ENCODE data around the gene MOB3C. TPM values are rescaled to one million over a fixed set of nuclear protein-coding genes. Genes with fewer than 3 reads are reported as not detected.

Gene MOB3C
- total and polyA plus RNA-seq, 2 of the 4 experiments (the other 2 are of a cell fraction) = 7.3 to 9.0 TPM

- TF ChIP-seq RCOR1 (IDR thresholded peaks at IDR 0.05; ENCODE audit: insufficient replicate concordance, low read length) = no peak
- no peak for TF ChIP-seq FOS (IDR thresholded peaks at IDR 0.05; ENCODE audit: low read depth, low read length)
- no peak for TF ChIP-seq CEBPB (IDR thresholded peaks at IDR 0.05; ENCODE audit: low read depth, low read length)
Observed at GRCh38 chr1:46603858-46604549, 12.6 kb downstream of the MOB3C start, which contains the start of gene MKNK1 (continued).

GRCh38 chr1:46603481-46603857 lies 13.1 kb downstream of the MOB3C start:
- Histone ChIP-seq H3K4me1 (ENCODE audit: control insufficient read depth, insufficient read depth, low read length) (peaks cover 12% of the 10 kb centered on the region), H2AK5ac (ENCODE audit: low read depth, low read length) (peak overlapping the region; percentile 54; the same call in 1 of the 2 replicates), H3K4me3 (ENCODE audit: insufficient read depth, low read depth, low read length) (peak overlapping the region; percentile 92), H4K91ac (ENCODE audit: insufficient read depth, low read depth, low read length) (no peak overlapping the region), H3K56ac (ENCODE audit: extremely low read depth, insufficient read depth, low read length) (0 out of 2 replicates have a peak overlapping the region, but pooled peaks have one; percentile 47), H3K18ac (ENCODE audit: low read depth, low read length) (no peak overlapping the region), H2BK120ac (ENCODE audit: low read depth, low read length) (no peak overlapping the region), H3K36me3 (ENCODE audit: control insufficient read depth, insufficient read depth, low read length) (peaks cover 7% of the 10 kb centered on the region), H3K9me1 (ENCODE audit: insufficient read depth, low read length) (peaks cover 20% of the 10 kb centered on the region), H2AFZ (replicated peaks; ENCODE audit: low read length, poor library complexity) (peak overlapping the region; percentile 98), H4K8ac (ENCODE audit: low read depth in 2 of 2, low read length in 2 of 2) (peak overlapping the region; percentile 39 to 74; a peak in 2 of 4 replicates), H2AK9ac (replicated peaks; ENCODE audit: low read depth, low read length, poor library complexity) (peak overlapping the region; percentile 35), H3K79me1 (ENCODE audit: low read depth in 1 of 2, low read length in 2 of 2) (peaks cover 27 to 54% of the 10 kb centered on the region in 2 experiments), H3K27ac (ENCODE audit: insufficient read depth, low read length) (no peak overlapping the region), H3K4me2 (ENCODE audit: low read depth, low read length) (peak overlapping the region; percentile 93), H2BK20ac (ENCODE audit: low read depth, low read length) (no peak overlapping the region), H3K9ac (ENCODE audit: low read depth, low read length) (peak overlapping the region; percentile 76), H3K4ac (ENCODE audit: low read depth, low read length) (peak overlapping the region; percentile 46), H2BK15ac (ENCODE audit: low read depth, low read length) (no peak overlapping the region), H2BK5ac (ENCODE audit: low read depth, low read length, poor library complexity, severe bottlenecking) (no peak overlapping the region), H3K27me3 (ENCODE audit: control insufficient read depth, insufficient read depth, low read length) (no peaks in the 10 kb centered on the region), H3K23ac (ENCODE audit: low read depth, low read length) (peak overlapping the region; percentile 76; the same call in 1 of the 2 replicates), H4K20me1 (ENCODE audit: insufficient read depth, low read length) (peaks cover 15% of the 10 kb centered on the region; the same call in 1 of the 2 replicates), H3K14ac (replicated peaks; ENCODE audit: low read depth, low read length) (peak overlapping the region; percentile 72; the same call in 1 of the 2 replicates), H3K9me3 (ENCODE audit: control insufficient read depth, insufficient read depth, low read length) (no peaks in the 10 kb centered on the region), H4K5ac (ENCODE audit: low read depth, low read length) (no peak overlapping the region)
- ChIA-PET CTCF (interaction anchor here (1.6 kb wide), 1 partner anchor 8 kb away, joined by 8 read pairs; no protein-coding TSS in a partner anchor), POLR2A (ENCODE audit: unreplicated experiment) (interaction anchor here (1.2 kb wide), 1 partner anchor 11 kb away, joined by 4 read pairs; no protein-coding TSS in a partner anchor)
- in situ Hi-C loops (cut with MboI; ENCODE audit: low sequenced_read_pairs) (no loop called here), intact Hi-C loops (cut with micrococcal nuclease) (loop anchor here (5.0 kb wide), 1 partner anchor 114 kb away; the partner anchor contains the start of gene EFCAB14), dilution Hi-C loops (cut with HindIII; ENCODE audit: low sequenced_read_pairs, unreplicated experiment) (no loop called here)
- WGBS, 2 experiments (ENCODE audit: extremely low coverage in 2 of 2, insufficient read length in 1 of 2) = 0% methylated on average over 2 of the region's 2 CpGs; no CpG with 5 or more reads in 1 of the 2 experiments
- ATAC-seq (ENCODE audit: low read depth) (peak; percentile 2), DNase-seq (no peak)
- no TSS peak for BruUV-seq (replicated peaks)
- no peak for TF ChIP-seq ELK1 (IDR thresholded peaks at IDR 0.05; ENCODE audit: borderline replicate concordance, low read depth, low read length)
- no peak for TF ChIP-seq SMC3 (IDR thresholded peaks at IDR 0.05; ENCODE audit: low read depth, low read length)

All from IMR-90 (cell line).